BLaER1 (cell line): ENCODE results near the gene TOP3A.

Experiments
- H3K27ac ChIP-seq: shearing (Covaris generic); formaldehyde crosslinking; 2 replicates; pipeline ENCODE4 v1.8.1; 2022
- H3K27me3 ChIP-seq: shearing (Covaris generic); formaldehyde crosslinking; 2 replicates; pipeline ENCODE4 v1.8.1; 2022
- H3K36me3 ChIP-seq: shearing (Covaris generic); formaldehyde crosslinking; 2 replicates; pipeline ENCODE4 v1.8.1; 2022
- H3K4me1 ChIP-seq: shearing (Covaris generic); formaldehyde crosslinking; 2 replicates; pipeline ENCODE4 v1.8.1; 2022
- H3K4me2 ChIP-seq: shearing (Covaris generic); formaldehyde crosslinking; 2 replicates; pipeline ENCODE4 v1.8.1; 2022
- H3K4me3 ChIP-seq: shearing (Covaris generic); formaldehyde crosslinking; 2 replicates; pipeline ENCODE4 v1.8.1; 2022
- H3K9ac ChIP-seq: shearing (Covaris generic); formaldehyde crosslinking; 2 replicates; pipeline ENCODE4 v1.8.1; 2022
- H3K9me3 ChIP-seq: shearing (Covaris generic); formaldehyde crosslinking; 2 replicates; pipeline ENCODE4 v1.8.1; 2022
- H4K20me1 ChIP-seq: shearing (Covaris generic); formaldehyde crosslinking; 2 replicates; pipeline ENCODE4 v1.8.1; 2022
- Cebpa-rat ChIP-seq: shearing (Covaris generic); IDR thresholded peaks from 2 replicates; pipeline ENCODE4 v1.8.1; 2022

The TOP3A gene

DNA sequence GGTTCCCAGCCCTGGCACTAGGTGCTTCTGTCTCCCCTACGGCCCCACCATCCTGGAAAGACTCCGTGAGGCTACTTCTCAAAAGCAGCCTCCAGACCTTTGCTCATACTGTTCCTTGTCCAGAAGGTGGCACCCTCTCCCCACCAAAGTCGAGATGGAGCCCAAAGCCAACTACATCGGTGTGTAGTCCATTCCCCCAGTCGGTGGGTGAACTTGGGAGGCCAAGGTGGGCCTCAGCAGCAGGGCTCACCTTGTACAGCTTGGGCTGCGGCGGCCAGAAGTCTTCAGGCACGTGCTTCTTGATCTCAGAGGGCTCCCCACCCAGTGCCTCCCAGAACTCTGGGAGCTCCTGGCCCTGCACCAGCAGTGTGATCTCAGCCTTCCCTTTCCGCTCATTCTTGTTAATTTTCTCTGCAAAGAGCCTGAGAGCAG lies 66.5 kb downstream of the TOP3A start:
- H3K4me2 ChIP-seq = no peak overlapping the region
- peaks cover 90% of the 10 kb centered on the region for H3K36me3 ChIP-seq
- H3K4me3 ChIP-seq = no peak overlapping the region
- no peaks in the 10 kb centered on the region for H3K9me3 ChIP-seq
- no peak overlapping the region for H3K9ac ChIP-seq
- peaks cover 23% of the 10 kb centered on the region for H4K20me1 ChIP-seq
- H3K4me1 ChIP-seq = peaks cover 10% of the 10 kb centered on the region
- no peak overlapping the region for H3K27ac ChIP-seq
- TF ChIP-seq Cebpa-rat = no peak
- H3K27me3 ChIP-seq = no peaks in the 10 kb centered on the region

DNA sequence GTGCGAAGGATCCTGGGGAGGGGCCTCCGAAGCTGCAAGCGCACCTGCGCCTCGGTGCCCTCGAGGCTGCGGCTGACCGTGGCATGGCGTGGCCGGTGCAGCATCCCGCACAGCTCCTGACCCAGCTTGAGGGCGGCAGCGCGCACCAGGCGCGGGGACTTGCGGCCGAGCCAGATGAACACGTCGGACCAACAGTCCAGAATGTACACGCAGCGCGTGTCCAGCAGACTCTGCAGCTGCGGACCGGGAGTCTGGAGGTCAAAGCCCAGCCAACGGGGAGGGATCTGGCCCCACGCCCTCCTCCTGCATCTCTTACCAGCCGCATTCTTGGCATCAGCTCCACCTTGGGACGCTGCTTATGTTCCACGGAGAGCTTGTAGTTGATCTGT lies 67.2 kb downstream of the TOP3A start:
- no peaks in the 10 kb centered on the region for H3K27me3 ChIP-seq
- H3K4me3 ChIP-seq = no peak overlapping the region
- H3K27ac ChIP-seq = no peak overlapping the region
- H3K4me2 ChIP-seq = no peak overlapping the region
- no peak overlapping the region for H3K9ac ChIP-seq
- H3K4me1 ChIP-seq = peaks cover 10% of the 10 kb centered on the region
- no peak for TF ChIP-seq Cebpa-rat
- H4K20me1 ChIP-seq = peaks cover 20% of the 10 kb centered on the region
- H3K36me3 ChIP-seq = peaks cover 88% of the 10 kb centered on the region
- no peaks in the 10 kb centered on the region for H3K9me3 ChIP-seq

DNA sequence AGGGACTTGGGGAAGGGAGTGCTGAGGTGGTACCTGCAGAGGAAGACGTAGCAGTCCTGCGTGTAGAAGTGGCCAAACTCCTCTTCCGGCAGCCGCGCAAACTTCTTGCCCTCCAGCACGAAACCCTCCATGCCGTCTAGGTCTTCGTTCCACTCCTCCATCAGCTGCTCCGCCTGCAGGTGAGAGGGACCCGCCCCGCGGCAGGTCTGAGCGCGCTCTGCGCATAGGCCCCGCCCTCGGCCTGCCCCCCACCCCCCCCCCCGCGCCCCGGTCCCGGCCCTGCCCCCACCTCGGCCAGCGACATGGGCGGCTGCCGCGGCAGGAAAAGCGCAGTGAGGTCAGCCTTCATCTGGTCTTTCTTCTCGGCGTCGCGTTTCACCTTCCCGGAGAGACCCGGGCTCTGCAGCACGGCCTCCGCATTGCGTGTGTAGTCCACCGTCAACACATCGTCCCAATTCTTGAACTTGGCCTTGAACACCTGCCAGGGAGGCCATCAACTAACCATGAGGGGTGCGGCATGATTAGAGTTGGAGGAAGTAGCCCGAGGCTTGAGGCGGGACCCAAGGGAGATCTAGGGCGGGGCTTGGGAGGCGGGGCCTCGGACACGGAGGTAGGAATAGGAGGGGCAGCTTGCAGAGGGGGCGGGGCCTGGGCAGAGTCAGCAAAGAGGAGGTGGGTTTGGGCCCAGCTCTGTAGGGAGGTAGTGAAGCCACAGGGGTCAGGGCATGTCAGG lies 67.7 kb downstream of the TOP3A start:
- Histone ChIP-seq H3K4me2 (no peak overlapping the region), H3K27me3 (no peaks in the 10 kb centered on the region), H3K27ac (no peak overlapping the region), H3K4me3 (no peak overlapping the region), H3K9ac (no peak overlapping the region), H4K20me1 (peaks cover 20% of the 10 kb centered on the region), H3K36me3 (peaks cover 88% of the 10 kb centered on the region), H3K9me3 (no peaks in the 10 kb centered on the region), H3K4me1 (peaks cover 10% of the 10 kb centered on the region)
- no peak for TF ChIP-seq Cebpa-rat

DNA sequence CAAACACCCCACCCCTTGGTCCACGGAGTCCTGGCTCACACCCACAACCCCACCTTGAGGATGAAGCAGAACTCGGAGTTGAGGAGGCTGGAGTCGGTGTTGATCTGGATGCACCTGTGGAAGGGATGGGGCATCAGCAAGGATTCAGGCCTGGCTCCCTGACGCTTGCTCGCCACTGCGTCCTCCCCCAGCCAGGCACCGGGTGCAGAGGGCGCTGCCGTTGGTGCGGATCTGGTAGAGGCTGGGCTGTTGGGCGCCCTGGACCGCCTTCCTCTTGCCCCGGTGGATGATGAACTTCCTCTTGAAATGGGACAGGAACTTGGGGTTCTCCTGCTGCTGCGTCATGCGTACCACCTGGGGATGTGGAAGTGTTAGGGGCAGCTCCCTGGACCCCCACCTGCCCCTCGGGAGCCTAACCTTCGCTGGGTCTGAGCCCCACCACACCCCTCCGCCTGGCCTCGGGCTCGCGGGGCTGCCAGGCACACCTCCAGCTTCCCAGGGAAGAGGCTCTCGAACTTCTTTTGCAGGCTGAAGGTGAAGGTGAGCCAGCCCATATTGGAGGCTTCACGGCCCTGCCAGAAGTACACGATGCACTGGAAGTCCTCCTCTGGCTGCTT lies 68.6 kb downstream of the TOP3A start:
- Histone ChIP-seq H3K4me3 (no peak overlapping the region), H3K27ac (no peak overlapping the region), H3K9me3 (no peaks in the 10 kb centered on the region), H4K20me1 (peaks cover 18% of the 10 kb centered on the region), H3K4me2 (no peak overlapping the region), H3K4me1 (peaks cover 10% of the 10 kb centered on the region), H3K27me3 (no peaks in the 10 kb centered on the region), H3K9ac (no peak overlapping the region), H3K36me3 (peaks cover 88% of the 10 kb centered on the region)
- TF ChIP-seq Cebpa-rat = no peak

DNA sequence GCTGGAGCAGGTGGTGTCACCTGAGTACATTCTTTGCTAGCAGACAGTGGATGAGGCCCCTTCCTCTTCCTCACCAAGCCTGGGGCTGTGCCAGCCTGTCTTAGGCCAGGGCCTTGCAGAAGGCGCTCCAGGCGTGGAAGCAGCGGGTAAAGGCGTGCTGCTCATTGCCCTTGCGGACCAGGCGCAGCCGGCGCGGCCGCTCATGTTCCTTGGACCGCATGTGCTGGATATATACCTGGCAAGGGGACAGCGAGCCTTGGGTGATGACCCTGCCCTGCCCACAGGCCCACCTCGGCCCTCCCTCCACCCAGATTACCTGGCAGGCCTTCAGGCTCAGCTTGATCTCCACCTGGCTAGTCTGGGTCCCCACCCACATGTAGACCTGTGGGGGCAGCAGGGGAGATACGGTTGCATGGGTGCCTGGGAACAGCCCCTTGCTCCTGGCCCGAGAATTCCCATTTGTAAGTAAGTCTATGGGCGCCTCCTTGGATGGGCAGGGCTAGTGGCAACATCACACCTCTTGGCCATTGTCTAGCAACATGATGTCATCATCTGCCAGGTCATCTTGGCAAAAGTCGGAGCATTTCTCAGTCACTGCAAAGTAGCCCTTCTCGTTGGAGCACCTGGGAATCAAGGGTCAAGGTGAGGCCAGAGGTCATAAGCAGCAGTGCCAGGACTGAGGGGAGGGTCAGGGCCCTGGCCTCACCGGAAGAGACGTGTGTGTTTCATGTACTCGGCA lies 69.6 kb downstream of the TOP3A start:
- Histone ChIP-seq H3K27me3 (no peaks in the 10 kb centered on the region), H3K4me1 (peaks cover 10% of the 10 kb centered on the region), H4K20me1 (peaks cover 24% of the 10 kb centered on the region), H3K9ac (no peak overlapping the region), H3K27ac (no peak overlapping the region), H3K4me2 (no peak overlapping the region), H3K9me3 (no peaks in the 10 kb centered on the region), H3K4me3 (no peak overlapping the region), H3K36me3 (peaks cover 88% of the 10 kb centered on the region)
- TF ChIP-seq Cebpa-rat = no peak

DNA sequence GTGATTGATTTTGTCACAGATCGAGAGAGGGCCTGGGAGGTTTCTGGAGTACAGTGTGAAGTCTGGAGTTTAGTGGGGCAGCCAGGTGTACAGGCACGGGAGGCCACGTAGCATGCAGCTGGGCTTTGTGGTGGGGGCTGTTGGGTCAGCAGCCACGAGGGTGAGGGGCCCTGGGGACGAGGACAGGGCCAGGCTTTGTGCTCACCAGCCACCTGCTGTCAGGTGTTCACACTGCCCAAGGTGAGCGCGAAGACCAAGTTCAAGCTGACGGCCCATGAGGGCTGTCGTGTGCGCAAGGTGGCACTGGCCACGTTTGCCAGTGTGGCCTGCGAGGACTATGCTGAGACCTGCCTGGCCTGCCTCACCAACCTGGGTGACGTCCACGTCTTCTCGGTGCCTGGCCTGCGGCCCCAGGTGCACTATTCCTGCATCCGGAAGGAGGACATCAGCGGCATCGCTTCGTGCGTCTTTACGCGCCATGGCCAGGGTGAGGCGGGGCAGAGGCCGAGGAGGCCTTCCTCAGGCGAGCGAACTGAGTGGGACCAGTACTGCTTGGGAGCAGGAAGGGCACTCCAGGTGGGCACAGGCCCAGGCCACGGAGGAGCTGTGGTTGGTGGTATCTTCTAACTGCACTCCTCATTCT lies 73.4 kb downstream of the TOP3A start:
- no peak overlapping the region for H3K9ac ChIP-seq
- no peak overlapping the region for H3K27ac ChIP-seq
- H3K4me1 ChIP-seq = no peaks in the 10 kb centered on the region
- H3K4me2 ChIP-seq = no peak overlapping the region
- TF ChIP-seq Cebpa-rat = no peak
- peaks cover 94% of the 10 kb centered on the region for H3K36me3 ChIP-seq
- no peaks in the 10 kb centered on the region for H3K27me3 ChIP-seq
- H3K4me3 ChIP-seq = no peak overlapping the region
- peaks cover 30% of the 10 kb centered on the region; the same call in 1 of the 2 replicates for H4K20me1 ChIP-seq
- no peaks in the 10 kb centered on the region for H3K9me3 ChIP-seq

DNA sequence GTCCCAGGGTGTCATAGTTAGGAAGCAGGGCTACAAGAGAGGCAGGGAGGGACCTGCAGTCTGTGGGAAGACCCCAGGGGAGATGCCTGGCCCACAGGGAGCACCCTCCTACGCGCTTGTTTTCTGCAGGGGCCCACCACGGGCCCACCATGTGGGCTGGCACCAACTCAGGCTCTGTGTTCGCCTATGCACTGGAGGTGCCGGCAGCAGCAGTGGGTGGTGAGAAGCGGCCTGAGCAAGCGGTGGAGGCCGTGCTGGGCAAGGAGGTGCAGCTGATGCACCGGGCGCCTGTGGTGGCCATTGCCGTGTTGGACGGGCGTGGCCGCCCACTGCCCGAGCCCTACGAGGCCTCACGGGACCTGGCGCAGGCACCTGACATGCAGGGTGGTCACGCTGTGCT lies 74.3 kb downstream of the TOP3A start:
- Histone ChIP-seq H3K27me3 (no peaks in the 10 kb centered on the region), H4K20me1 (peaks cover 26% of the 10 kb centered on the region; the same call in 1 of the 2 replicates), H3K4me3 (no peak overlapping the region), H3K4me1 (no peaks in the 10 kb centered on the region), H3K9ac (no peak overlapping the region), H3K27ac (no peak overlapping the region), H3K36me3 (peaks cover 94% of the 10 kb centered on the region), H3K9me3 (no peaks in the 10 kb centered on the region), H3K4me2 (no peak overlapping the region)
- no peak for TF ChIP-seq Cebpa-rat

DNA sequence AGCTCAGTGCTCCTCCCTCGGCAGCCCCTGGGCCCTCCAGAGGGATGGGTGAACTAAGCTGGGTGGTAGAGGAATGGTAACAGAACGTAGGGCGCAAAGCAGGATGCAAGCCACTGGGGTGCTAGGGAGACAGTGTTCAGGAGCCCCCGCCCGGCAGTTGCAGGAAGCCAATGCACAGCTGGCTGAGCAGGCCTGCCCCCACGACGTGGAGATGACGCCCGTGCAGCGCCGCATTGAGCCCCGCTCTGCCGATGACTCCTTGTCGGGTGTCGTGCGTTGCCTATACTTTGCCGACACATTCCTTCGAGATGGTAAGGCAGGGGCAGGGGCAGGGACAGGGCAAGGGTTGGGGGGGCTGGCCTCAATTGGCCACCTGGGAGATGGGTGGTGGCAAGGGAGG lies 76.5 kb downstream of the TOP3A start:
- H3K9me3 ChIP-seq = no peaks in the 10 kb centered on the region
- H3K27ac ChIP-seq = no peak overlapping the region

DNA sequence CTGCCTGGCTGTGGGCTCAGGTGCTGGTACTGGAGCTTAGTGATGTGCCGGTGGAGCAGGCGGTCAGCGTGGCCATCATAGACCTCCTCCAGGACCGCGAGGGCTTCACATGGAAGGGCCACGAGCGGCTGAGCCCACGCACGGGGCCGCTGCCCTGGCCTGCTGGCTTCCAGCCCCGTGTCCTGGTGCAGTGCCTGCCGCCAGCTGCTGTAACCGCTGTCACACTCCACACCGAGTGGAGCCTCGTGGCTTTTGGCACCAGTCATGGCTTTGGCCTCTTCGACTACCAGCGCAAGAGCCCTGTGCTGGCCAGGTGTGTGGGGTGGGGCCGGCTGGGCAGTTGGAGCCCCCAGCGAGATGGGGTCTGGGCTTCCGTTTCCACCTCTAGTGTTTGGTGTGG lies 77.3 kb downstream of the TOP3A start:
- Histone ChIP-seq H3K27ac (no peak overlapping the region), H3K4me2 (no peak overlapping the region), H3K9ac (no peak overlapping the region), H3K27me3 (no peaks in the 10 kb centered on the region), H3K4me3 (no peak overlapping the region), H3K36me3 (peaks cover 99% of the 10 kb centered on the region), H4K20me1 (peaks cover 40% of the 10 kb centered on the region), H3K4me1 (no peaks in the 10 kb centered on the region), H3K9me3 (no peaks in the 10 kb centered on the region)
- TF ChIP-seq Cebpa-rat = no peak

More for the DNA sequence above, 76.5 kb downstream of the TOP3A start:
- H3K4me1 ChIP-seq = no peaks in the 10 kb centered on the region
- no peak overlapping the region for H3K4me3 ChIP-seq
- no peak overlapping the region for H3K4me2 ChIP-seq
- TF ChIP-seq Cebpa-rat = no peak
- no peaks in the 10 kb centered on the region for H3K27me3 ChIP-seq
- peaks cover 96% of the 10 kb centered on the region for H3K36me3 ChIP-seq
- no peak overlapping the region for H3K9ac ChIP-seq
- peaks cover 32% of the 10 kb centered on the region; the same call in 1 of the 2 replicates for H4K20me1 ChIP-seq
